Esophagus muscularis mucosa (tissue), 4 donors: Measurements from ENCODE around the gene SH3BP1. TPM values are rescaled to one million over a fixed set of nuclear protein-coding genes. Genes with fewer than 3 reads are reported as not detected.
A peak's percentile ranks its signal among the peaks of the same experiment; 100 is the strongest.

Experiments used
- DNase-seq: peaks from one replicate; pipeline ENCODE4 v3.0.0-alpha.2; 2017; ENCODE audit errors: extremely low spot score
- H3K27ac ChIP-seq, 4 donors: fragments of 200-600 bp; sonication (generic); replicated peaks in 1 of 4; 1 replicate in 3 of 4; 2 replicates in 1 of 4; pipeline ENCODE4 v1.5.1; 2016 to 2019; ENCODE audit warnings: mild to moderate bottlenecking in 1 of 4
- H3K27me3 ChIP-seq, 4 donors: fragments of 200-600 bp; sonication (generic); one replicate each; pipeline versions ENCODE4 v1.5.1 to v1.6.0; 2016 to 2019
- H3K36me3 ChIP-seq, 4 donors: fragments of 200-600 bp; sonication (generic); one replicate each; pipeline ENCODE4 v1.5.1; 2016 to 2019
- H3K4me1 ChIP-seq, 4 donors: fragments of 200-600 bp; sonication (generic); one replicate each; pipeline ENCODE4 v1.5.1; 2016 to 2019
- H3K4me3 ChIP-seq, 4 donors: fragments of 200-600 bp; sonication (generic); 1 replicate in 2 of 4; 2 replicates in 2 of 4; pipeline ENCODE4 v1.5.1; 2016 to 2019; ENCODE audit warnings: mild to moderate bottlenecking in 4 of 4, moderate library complexity in 1 of 4
- H3K9me3 ChIP-seq, 4 donors: fragments of 200-600 bp; sonication (generic); 1 replicate in 3 of 4; 2 replicates in 1 of 4; pipeline ENCODE4 v1.5.1; 2016 to 2019
- CTCF ChIP-seq, 3 experiments: fragments of 200-600 bp in 2 of 3; fragments of 450-650 bp in 1 of 3; sonication (generic) in 2 of 3; IDR thresholded peaks; one replicate each; pipeline ENCODE4 v1.5.1; 2017 to 2019; ENCODE audit warnings: antibody characterized with exemption in 3 of 3, mild to moderate bottlenecking in 2 of 3, moderate library complexity in 1 of 3
- EP300 ChIP-seq: sonication (generic); formaldehyde crosslinking; IDR thresholded peaks from one replicate; pipeline ENCODE4 v1.6.1; 2017; ENCODE audit warnings: antibody characterized with exemption
- POLR2A ChIP-seq: fragments of 450-650 bp; IDR thresholded peaks from one replicate; pipeline ENCODE4 v1.6.1; 2017; ENCODE audit warnings: antibody characterized with exemption, moderate library complexity, mild to moderate bottlenecking, low read depth
- POLR2AphosphoS5 ChIP-seq, 2 donors: sonication (generic); formaldehyde crosslinking; IDR thresholded peaks; one replicate each; pipeline ENCODE4 v1.6.1; 2017; ENCODE audit warnings: antibody characterized with exemption in 2 of 2
- WGBS: methylation state at CpG from one replicate; pipeline ENCODE4 v1.1.5; 2018; 5-methylcytosine and 5-hydroxymethylcytosine counted together
- intact Hi-C: fragments of 100-400 bp; cut with DNase I; formaldehyde crosslinking; loops from one replicate; pipeline ENCODE4 v1.15.1; 2023
- total RNA-seq, 4 donors: library from RNA; depleted of rRNA; stranded (reverse); fragments of >200 nt; gene quantifications; one replicate each; pipeline versions ENCODE4 v1.1.0 to v1.2.1, GENCODE V29; 2016

The SH3BP1 gene
- total RNA-seq, 4 donors from 2014 or later, result 1.5 to 7.5 (median 4.3) TPM

GRCh38 chr22:37679670-37680069 is 40.2 kb downstream of the SH3BP1 start:
- TF ChIP-seq POLR2AphosphoS5 (IDR thresholded peaks at IDR 0.05) (no peak), CTCF (IDR thresholded peaks at IDR 0.05) (no peak), EP300 (no peak), POLR2A (no peak)
- WGBS, result 67% methylated on average over 8 of the region's 8 CpGs
- no peak for DNase-seq
- Histone ChIP-seq H3K27ac (peak overlapping the region; percentile 91 to 98 (median 94)), H3K27me3 (no peaks in the 10 kb centered on the region), H3K9me3 (no peaks in the 10 kb centered on the region), H3K4me1 (peaks cover 35 to 73% (median 61%) of the 10 kb centered on the region in 4 donors), H3K4me3 (no peak overlapping the region), H3K36me3 (peaks cover 0 to 28% (median 26%) of the 10 kb centered on the region in 4 donors)
- intact Hi-C loops, result loop anchor here (10.0 kb wide), 2 partner anchors 55 to 115 kb away; no protein-coding TSS in a partner anchor

- TF ChIP-seq POLR2A, result no peak
- no peak for TF ChIP-seq POLR2AphosphoS5 (IDR thresholded peaks at IDR 0.05)
- no peak for TF ChIP-seq CTCF (IDR thresholded peaks at IDR 0.05)
- no peak for TF ChIP-seq EP300
- peak overlapping the region in 1 of 4 donors; percentile 98 for H3K27ac ChIP-seq
- H3K4me3 ChIP-seq, result no peak overlapping the region
- H3K36me3 ChIP-seq, result peaks cover 0 to 28% (median 26%) of the 10 kb centered on the region in 4 donors
- H3K4me1 ChIP-seq, result peaks cover 30 to 66% (median 55%) of the 10 kb centered on the region in 4 donors
- intact Hi-C loops, result loop anchor here (10.0 kb wide), 2 partner anchors 56 to 114 kb away; no protein-coding TSS in a partner anchor
- 51% methylated on average over 5 of the region's 7 CpGs for WGBS
- H3K27me3 ChIP-seq, result no peaks in the 10 kb centered on the region
- no peak for DNase-seq
- H3K9me3 ChIP-seq, result no peaks in the 10 kb centered on the region
Observed at GRCh38 chr22:37680191-37680851, 40.9 kb downstream of the SH3BP1 start.

- H3K27me3 ChIP-seq, result no peaks in the 10 kb centered on the region
- H3K27ac ChIP-seq, result peak overlapping the region in 2 of 4 donors; percentile 19 to 40
- H3K36me3 ChIP-seq, result peaks cover 0 to 28% (median 26%) of the 10 kb centered on the region in 4 donors
- H3K9me3 ChIP-seq, result no peaks in the 10 kb centered on the region
- no peak for DNase-seq
- no peak for TF ChIP-seq CTCF (IDR thresholded peaks at IDR 0.05)
- TF ChIP-seq POLR2AphosphoS5 (IDR thresholded peaks at IDR 0.05), result no peak
- TF ChIP-seq POLR2A, result no peak
- no peak for TF ChIP-seq EP300
- no peak overlapping the region for H3K4me3 ChIP-seq
- intact Hi-C loops, result loop anchor here (1.0 to 10.0 kb wide), 3 partner anchors 38 to 114 kb away; no protein-coding TSS in a partner anchor
- WGBS, result 17% methylated on average over 1 of the region's 2 CpGs
- peaks cover 33 to 64% (median 52%) of the 10 kb centered on the region in 4 donors for H3K4me1 ChIP-seq
Observed at GRCh38 chr22:37681001-37681424, 41.5 kb downstream of the SH3BP1 start.

- H3K4me3 ChIP-seq, result no peak overlapping the region
- peaks cover 0 to 28% (median 26%) of the 10 kb centered on the region in 4 donors for H3K36me3 ChIP-seq
- no peak for DNase-seq
- peak overlapping the region in 2 of 4 donors; percentile 19 to 40 for H3K27ac ChIP-seq
- H3K9me3 ChIP-seq, result no peaks in the 10 kb centered on the region
- TF ChIP-seq POLR2AphosphoS5 (IDR thresholded peaks at IDR 0.05) (peak in 1 of 2 donors; percentile 31), EP300 (no peak), CTCF (IDR thresholded peaks at IDR 0.05) (peak; percentile 85 to 99 (median 94)), POLR2A (no peak)
- H3K27me3 ChIP-seq, result no peaks in the 10 kb centered on the region
- intact Hi-C loops, result loop anchor here (1.0 to 10.0 kb wide), 3 partner anchors 38 to 113 kb away; no protein-coding TSS in a partner anchor
- H3K4me1 ChIP-seq, result peaks cover 27 to 59% (median 47%) of the 10 kb centered on the region in 4 donors
- WGBS, result 28% methylated on average over 4 of the region's 6 CpGs
Observed at GRCh38 chr22:37681556-37682049, 42.1 kb downstream of the SH3BP1 start.
